GM18498 (cell line): ENCODE measurements around the gene DENND1A.

Experiments used
- ATAC-seq: cut with Tn5 transposase; IDR thresholded peaks from one replicate; pipeline ENCODE4 v1.9.1; 2021; ENCODE audit warnings: mild to moderate bottlenecking, moderate library complexity; ENCODE audit not compliant: unreplicated experiment

Gene DENND1A

DNA sequence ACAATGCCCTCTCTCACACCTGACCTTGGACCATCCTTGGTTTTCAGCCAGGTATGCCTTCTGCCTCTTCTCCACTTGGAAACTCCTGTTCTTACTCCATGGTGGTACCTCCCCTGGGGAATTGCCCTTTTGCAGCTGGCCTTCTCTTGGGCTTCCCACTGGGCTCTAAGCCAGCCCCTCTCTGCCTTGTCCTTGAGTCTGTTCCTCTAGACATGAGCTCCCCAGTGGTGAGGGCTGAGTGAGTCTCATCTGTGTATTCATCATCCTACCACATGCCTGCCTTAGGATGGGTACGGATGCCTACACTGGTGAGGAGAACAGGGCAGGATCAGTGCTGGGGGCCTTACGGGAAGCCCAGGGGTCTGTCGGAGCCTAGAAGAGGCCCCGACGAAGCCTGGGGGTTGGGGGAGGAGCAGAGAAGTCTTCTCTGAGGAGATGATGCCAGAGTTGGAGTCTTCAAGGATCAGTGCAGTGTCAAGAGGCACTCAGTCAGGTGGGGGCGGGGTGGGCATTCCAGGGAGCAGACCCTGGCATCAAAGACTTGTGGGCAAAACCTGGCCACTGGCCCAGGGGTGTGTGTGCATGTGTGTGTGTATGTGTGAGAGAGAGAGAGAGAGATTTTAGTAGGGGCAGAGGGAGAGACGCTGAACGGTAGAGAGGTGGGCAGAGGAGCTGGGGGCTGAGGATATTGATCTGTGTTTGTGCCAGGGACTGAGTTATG lies 579.2 kb downstream of the DENND1A start:
- no peak for ATAC-seq

DNA sequence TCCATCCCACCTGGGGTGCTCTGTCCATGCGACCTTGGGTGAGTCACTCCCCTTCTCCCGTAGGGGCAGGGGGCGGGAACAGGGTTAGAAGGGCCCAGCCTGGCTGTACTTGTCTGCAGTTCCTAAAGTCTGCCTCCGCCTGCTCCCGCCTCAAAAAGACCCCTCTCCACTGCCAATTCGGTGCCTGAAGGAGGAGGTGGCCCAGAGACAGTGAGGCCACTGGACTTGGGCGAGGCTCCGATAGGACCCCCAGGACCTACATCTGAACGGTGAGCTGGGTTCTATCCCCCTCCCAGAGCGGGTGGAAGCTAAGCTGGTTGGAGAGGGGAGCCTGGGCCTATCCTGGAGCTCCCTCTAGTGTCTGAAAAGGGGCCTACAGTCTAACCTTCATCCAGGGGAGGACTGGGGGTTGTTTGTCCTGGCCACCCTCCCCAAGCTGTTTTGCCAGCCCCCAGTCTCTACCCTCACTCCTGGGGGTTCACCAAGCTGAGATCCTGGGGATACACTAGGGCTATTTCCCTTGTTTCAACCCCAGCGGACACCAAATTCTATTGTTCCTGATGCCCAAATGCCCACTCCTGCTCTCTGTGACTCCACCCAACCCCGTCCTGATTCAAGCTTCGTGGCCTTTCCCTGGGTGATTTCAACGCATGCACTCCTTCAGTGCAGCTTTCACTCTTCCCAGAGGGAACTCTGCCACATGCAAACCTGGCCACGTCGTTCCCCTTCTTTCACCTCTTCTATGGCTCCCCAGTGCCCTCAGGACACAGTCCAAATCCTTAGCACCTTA lies 580.0 kb downstream of the DENND1A start:
- peak; percentile 68 for ATAC-seq

- no peak for ATAC-seq
Observed at GRCh38 chr9:123349033-123349432, 580.9 kb downstream of the DENND1A start.

GRCh38 chr9:123348317-123348992 lies 581.5 kb downstream of the DENND1A start:
- no peak for ATAC-seq

- no peak for ATAC-seq
Observed at GRCh38 chr9:123347289-123348060, 582.5 kb downstream of the DENND1A start.

- no peak for ATAC-seq
Observed at GRCh38 chr9:123346826-123347225, 583.1 kb downstream of the DENND1A start.

- no peak for ATAC-seq
Observed at GRCh38 chr9:123346026-123346425, 583.9 kb downstream of the DENND1A start.

DNA sequence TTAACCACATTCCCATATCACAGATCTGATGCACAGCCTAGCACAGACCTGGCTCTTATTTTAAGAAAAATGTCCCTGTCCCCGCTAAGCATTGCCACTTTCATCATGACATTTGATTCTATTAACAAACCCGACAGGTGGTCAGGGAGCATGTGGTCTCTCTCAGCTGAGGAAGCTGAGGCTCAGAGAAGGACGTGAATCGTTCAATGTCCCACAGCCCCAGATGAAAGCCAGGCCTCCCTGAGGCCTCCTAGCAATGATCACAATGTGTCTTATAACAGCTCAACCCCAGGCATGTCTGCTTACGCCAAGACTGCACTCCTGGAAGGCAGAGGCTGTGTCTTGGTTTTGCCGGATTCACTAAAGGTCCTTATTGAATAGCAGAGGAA lies 584.4 kb downstream of the DENND1A start:
- no peak for ATAC-seq

GRCh38 chr9:123344192-123344949 lies 585.6 kb downstream of the DENND1A start:
- ATAC-seq = no peak

GRCh38 chr9:123343443-123344191 lies 586.3 kb downstream of the DENND1A start:
- peak; percentile 36 for ATAC-seq

DNA sequence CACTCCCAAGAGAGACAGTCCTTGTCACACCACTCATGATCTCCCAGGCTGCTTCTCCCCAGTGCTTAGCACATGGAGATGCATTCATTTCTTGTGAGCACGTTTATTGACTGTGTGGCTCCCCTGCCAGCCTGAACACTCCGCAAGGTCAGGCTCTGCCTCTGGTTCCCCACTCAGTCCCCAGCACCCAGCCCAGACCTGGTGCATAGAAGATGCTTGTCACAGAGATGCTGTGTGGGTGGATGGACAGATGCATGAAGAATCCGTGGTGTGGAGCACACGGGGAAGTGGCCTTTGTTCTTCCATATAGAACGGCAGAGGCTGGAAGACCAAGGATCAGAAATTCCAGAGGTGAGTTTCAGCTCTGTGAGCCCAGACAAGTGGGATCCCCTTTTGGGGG lies 587.7 kb downstream of the DENND1A start:
- no peak for ATAC-seq

DNA sequence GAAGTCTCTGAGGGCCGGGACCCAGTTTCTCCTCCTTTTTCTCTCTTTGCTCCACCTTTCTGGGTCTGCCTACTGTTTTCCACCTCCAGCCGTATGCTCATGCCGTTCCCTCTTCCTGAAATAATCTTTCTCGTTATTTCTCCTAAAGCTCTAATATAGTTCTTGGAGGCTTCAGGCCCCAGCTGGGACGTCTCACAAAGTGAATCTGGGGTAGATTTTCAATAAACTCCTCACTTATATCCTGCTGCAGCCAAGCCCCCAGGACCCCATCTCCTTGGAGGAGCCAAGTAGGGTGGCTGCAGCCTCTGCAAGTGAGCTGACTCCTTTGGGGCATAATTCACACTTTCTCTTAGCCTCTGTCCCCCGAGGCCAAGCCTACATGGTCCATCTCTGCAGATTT lies 588.1 kb downstream of the DENND1A start:
- ATAC-seq = no peak

GRCh38 chr9:123339666-123340510 lies 590.0 kb downstream of the DENND1A start:
- peak; percentile 47 for ATAC-seq

- peak; percentile 68 for ATAC-seq
Observed at GRCh38 chr9:123338710-123339665, 590.9 kb downstream of the DENND1A start.

GRCh38 chr9:123337971-123338370 lies 592.0 kb downstream of the DENND1A start:
- ATAC-seq = no peak

DNA sequence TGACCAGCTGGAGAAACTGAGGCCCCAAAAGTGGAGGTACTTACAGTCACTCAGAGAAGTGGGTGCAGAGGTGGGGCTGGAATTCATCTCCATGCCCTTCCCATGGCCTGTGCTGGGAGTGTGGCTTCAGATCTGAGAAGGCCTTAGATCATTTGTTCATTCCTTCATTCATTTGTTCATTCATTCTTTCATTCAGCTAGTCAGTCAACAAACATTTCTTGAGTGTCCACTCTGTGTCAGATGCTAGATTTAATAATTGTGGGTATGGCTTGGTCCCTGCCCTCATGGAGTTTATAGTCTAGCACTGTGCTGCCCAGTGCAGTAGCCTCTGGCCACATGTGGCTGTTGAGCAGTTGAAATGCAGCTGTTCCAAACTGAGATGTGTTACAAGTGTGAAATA lies 593.0 kb downstream of the DENND1A start:
- no peak for ATAC-seq

DNA sequence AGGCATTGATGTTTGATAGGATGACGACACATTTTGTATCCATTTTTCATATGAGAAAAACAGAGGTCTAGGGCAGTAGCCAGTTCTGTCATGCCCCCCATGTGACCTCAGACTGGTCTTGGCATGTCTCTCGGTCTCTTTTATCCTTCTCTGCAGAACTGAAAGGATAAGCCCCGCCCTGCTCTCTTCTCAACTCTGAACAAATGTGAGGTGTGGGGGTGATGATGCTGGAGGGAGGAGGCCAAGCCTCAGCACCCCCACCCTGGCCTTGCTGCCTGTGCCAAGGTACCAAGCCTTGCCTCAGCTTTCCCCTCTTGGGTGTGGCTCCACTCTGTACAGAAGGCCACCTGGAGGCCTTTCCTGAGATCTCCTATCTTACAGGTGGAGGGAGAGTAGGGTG lies 593.5 kb downstream of the DENND1A start:
- ATAC-seq = no peak

DNA sequence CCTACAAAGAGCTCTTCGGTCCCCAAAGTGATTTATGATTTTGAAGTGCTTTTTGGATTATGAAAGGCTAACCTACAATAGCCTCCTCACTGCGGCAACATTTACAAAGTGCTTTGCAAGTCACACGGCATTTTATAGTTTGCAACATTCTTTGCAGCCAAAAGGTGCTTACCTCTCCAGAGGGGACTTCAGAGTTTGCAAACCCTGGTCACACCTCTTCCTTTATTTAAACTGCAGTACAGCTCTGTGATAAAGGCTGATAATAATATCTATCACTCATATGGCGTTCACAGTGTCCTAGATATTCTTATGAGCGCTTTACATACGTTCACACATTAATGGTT lies 594.0 kb downstream of the DENND1A start:
- no peak for ATAC-seq
